ENCODE data around the gene C16orf86. TPM values are rescaled to one million over a fixed set of nuclear protein-coding genes. Genes with fewer than 3 reads are reported as not detected.

Gene C16orf86
- total RNA-seq, 4 donors from 2014 or later, result 5.1 to 8.5 (median 7.3) TPM

DNA sequence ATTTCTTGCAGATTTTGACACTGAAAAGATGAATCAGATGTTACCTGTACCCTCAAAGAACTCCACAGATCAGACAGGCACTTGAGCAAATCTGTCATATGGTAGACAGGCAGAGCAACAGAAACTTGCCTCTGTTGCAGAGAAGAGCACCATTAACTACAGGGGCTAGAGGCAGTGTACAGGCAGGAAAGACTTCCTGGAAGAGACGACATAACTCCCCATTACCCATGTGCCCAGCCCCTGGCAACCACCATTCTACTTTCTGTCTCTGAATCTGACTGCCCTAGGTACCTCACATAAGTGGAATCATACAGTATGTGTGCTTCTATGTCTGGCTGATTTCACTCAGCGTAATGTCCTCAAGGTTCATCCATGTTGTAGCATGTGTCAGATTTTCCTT, 37.0 kb downstream of the C16orf86 start:
- H3K27me3 ChIP-seq, result no peaks in the 10 kb centered on the region
- TF ChIP-seq POLR2A (IDR thresholded peaks at IDR 0.05), result no peak
- TF ChIP-seq, protein P1, sequence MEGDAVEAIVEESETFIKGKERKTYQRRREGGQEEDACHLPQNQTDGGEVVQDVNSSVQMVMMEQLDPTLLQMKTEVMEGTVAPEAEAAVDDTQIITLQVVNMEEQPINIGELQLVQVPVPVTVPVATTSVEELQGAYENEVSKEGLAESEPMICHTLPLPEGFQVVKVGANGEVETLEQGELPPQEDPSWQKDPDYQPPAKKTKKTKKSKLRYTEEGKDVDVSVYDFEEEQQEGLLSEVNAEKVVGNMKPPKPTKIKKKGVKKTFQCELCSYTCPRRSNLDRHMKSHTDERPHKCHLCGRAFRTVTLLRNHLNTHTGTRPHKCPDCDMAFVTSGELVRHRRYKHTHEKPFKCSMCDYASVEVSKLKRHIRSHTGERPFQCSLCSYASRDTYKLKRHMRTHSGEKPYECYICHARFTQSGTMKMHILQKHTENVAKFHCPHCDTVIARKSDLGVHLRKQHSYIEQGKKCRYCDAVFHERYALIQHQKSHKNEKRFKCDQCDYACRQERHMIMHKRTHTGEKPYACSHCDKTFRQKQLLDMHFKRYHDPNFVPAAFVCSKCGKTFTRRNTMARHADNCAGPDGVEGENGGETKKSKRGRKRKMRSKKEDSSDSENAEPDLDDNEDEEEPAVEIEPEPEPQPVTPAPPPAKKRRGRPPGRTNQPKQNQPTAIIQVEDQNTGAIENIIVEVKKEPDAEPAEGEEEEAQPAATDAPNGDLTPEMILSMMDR (IDR thresholded peaks at IDR 0.05 in 4 of 5, conservative IDR thresholded peaks at IDR 0.05 in 1 of 5), result no peak
- no peaks in the 10 kb centered on the region for H3K36me3 ChIP-seq
- peak overlapping the region; percentile 35 to 76 (median 50) for H3K27ac ChIP-seq
- peaks cover 37 to 50% of the 10 kb centered on the region in 2 donors for H3K4me1 ChIP-seq
- no peak for ATAC-seq
- no peaks in the 10 kb centered on the region for H3K9me3 ChIP-seq
- no peak overlapping the region for H3K4me3 ChIP-seq
- in situ Hi-C loops (cut with MboI; ENCODE audit: low sequenced_read_pairs in 4 of 4), result no loop called here
- DNase-seq, result no peak
- intact Hi-C loops (cut with DNase I; ENCODE audit: low total_unique reads), result no loop called here

DNA sequence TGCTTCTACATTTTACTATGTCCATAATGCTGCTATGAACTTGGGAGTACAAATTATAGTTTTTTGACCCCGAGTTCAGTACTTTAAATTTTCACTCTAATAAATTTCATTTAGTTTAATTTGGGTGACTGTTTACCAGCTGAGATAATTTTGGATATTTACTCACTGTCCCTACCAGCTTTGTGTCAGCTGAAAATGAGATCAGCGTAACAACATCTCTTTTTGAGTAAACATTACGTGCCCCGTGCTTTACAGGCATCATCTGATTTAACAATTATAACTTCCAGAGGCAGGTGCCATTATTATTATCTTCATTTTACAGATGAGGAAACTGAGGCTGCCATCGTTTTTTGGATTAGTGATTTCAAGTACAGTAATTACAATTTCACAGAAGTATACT, 37.5 kb downstream of the C16orf86 start:
- in situ Hi-C loops (cut with MboI; ENCODE audit: low sequenced_read_pairs in 4 of 4), result no loop called here
- no peak overlapping the region for H3K4me3 ChIP-seq
- no peak for TF ChIP-seq POLR2A (IDR thresholded peaks at IDR 0.05)
- TF ChIP-seq, protein P1 (IDR thresholded peaks at IDR 0.05 in 4 of 5, conservative IDR thresholded peaks at IDR 0.05 in 1 of 5), result no peak
- no peaks in the 10 kb centered on the region for H3K27me3 ChIP-seq
- peak overlapping the region; percentile 35 to 76 (median 50) for H3K27ac ChIP-seq
- ATAC-seq (peak; percentile 54 to 77), DNase-seq (no peak)
- intact Hi-C loops (cut with DNase I; ENCODE audit: low total_unique reads), result no loop called here
- peaks cover 42 to 55% of the 10 kb centered on the region in 2 donors for H3K4me1 ChIP-seq
- no peaks in the 10 kb centered on the region for H3K9me3 ChIP-seq
- H3K36me3 ChIP-seq, result no peaks in the 10 kb centered on the region

DNA sequence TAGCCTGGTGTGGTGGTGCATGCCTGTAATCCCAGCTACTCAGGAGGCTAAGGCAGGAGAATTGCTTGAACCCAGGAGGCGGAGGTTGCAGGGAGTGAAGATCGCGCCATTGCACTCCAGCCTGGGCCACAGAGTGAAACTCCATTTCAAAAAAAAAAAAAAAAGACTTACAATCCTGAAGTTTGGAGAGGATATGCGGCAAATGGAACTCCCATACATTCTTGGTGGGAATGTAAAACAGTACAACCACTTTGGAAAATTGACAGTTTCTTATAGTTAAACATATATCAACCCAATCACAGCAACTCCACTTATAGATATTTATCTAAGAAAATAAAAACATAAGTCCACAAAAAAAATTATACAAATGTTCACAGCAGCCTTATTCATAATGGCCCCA, 40.6 kb downstream of the C16orf86 start:
- no peaks in the 10 kb centered on the region for H3K9me3 ChIP-seq
- H3K4me1 ChIP-seq, result peaks cover 43 to 53% of the 10 kb centered on the region in 2 donors
- intact Hi-C loops (cut with DNase I; ENCODE audit: low total_unique reads), result no loop called here
- in situ Hi-C loops (cut with MboI; ENCODE audit: low sequenced_read_pairs in 4 of 4), result no loop called here
- no peak for ATAC-seq
- no peak for DNase-seq
- H3K4me3 ChIP-seq, result no peak overlapping the region
- H3K36me3 ChIP-seq, result no peaks in the 10 kb centered on the region
- TF ChIP-seq POLR2A (IDR thresholded peaks at IDR 0.05), result no peak
- TF ChIP-seq, protein P1 (IDR thresholded peaks at IDR 0.05 in 4 of 5, conservative IDR thresholded peaks at IDR 0.05 in 1 of 5), result no peak
- no peaks in the 10 kb centered on the region for H3K27me3 ChIP-seq
- peak overlapping the region; percentile 71 to 81 (median 73) for H3K27ac ChIP-seq

DNA sequence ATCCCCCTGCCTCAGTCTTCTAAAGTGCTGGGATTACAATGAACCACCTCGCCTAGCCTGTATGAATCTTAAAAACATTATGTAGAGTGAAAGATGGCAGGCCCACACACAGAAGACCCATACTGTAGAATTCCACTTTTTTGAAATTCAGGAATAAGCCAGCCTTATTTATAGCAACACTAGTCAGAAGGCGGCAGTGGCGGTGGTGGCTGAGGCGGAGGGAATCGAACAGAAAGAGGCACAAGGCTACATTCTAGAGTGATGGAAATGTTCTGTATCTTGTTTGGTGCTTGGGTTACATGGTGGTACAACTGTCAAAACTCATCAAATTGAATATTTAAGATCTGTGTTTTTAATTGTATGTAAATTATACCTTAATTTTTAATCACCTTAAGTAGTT, 41.2 kb downstream of the C16orf86 start:
- H3K4me3 ChIP-seq, result no peak overlapping the region
- no peaks in the 10 kb centered on the region for H3K27me3 ChIP-seq
- no peaks in the 10 kb centered on the region for H3K9me3 ChIP-seq
- TF ChIP-seq POLR2A (IDR thresholded peaks at IDR 0.05), result no peak
- TF ChIP-seq, protein P1 (IDR thresholded peaks at IDR 0.05 in 4 of 5, conservative IDR thresholded peaks at IDR 0.05 in 1 of 5), result no peak
- intact Hi-C loops (cut with DNase I; ENCODE audit: low total_unique reads), result loop anchor here (2.0 kb wide), 1 partner anchor 33 kb away; no protein-coding TSS in a partner anchor
- H3K36me3 ChIP-seq, result no peaks in the 10 kb centered on the region
- H3K27ac ChIP-seq, result peak overlapping the region; percentile 71 to 81 (median 73)
- no peak for DNase-seq
- ATAC-seq, result no peak
- in situ Hi-C loops (cut with MboI; ENCODE audit: low sequenced_read_pairs in 4 of 4), result no loop called here
- peaks cover 42 to 47% of the 10 kb centered on the region in 2 donors for H3K4me1 ChIP-seq

DNA sequence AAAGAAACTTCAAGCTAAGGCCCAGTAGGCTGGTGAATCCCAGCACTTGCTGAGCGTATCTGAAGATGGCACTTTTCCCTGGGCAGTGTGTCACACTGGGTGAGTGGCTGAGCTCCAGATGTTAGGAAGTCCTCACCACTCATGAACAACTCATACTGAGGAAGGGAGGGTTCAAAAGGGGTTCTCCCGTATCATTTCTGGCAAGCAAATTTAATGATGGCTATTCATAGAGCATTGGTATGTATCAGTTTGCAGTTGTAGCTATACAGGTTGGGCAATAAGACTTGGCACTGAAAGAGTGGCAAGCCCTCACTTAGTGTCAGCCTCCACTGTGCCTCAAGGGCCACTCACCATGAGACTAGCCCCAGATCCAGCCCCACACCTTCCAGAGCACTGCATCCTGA, 41.8 kb downstream of the C16orf86 start:
- ATAC-seq (peak; percentile 82 to 95), DNase-seq (peak; percentile 50 to 63)
- no peak overlapping the region for H3K4me3 ChIP-seq
- no peaks in the 10 kb centered on the region for H3K27me3 ChIP-seq
- in situ Hi-C loops (cut with MboI; ENCODE audit: low sequenced_read_pairs in 4 of 4) (no loop called here), intact Hi-C loops (cut with DNase I; ENCODE audit: low total_unique reads) (loop anchor here (2.0 kb wide), 1 partner anchor 32 kb away; no protein-coding TSS in a partner anchor)
- H3K27ac ChIP-seq, result peak overlapping the region; percentile 71 to 81 (median 73)
- H3K36me3 ChIP-seq, result no peaks in the 10 kb centered on the region
- H3K4me1 ChIP-seq, result peaks cover 37 to 42% of the 10 kb centered on the region in 2 donors
- TF ChIP-seq POLR2A (IDR thresholded peaks at IDR 0.05), result peak; percentile 8 to 52
- TF ChIP-seq, protein P1 (IDR thresholded peaks at IDR 0.05 in 4 of 5, conservative IDR thresholded peaks at IDR 0.05 in 1 of 5), result no peak
- H3K9me3 ChIP-seq, result no peaks in the 10 kb centered on the region
